Transverse colon (tissue), 4 donors: Measurements from ENCODE around the gene LSM12.

ENCODE experiments used
- POLR2A ChIP-seq: fragments of 450-650 bp; IDR thresholded peaks from one replicate; pipeline ENCODE4 v1.6.1; 2016; ENCODE audit warnings: antibody characterized with exemption, mild to moderate bottlenecking, moderate library complexity
- POLR2AphosphoS5 ChIP-seq, 3 donors: sonication (generic); formaldehyde crosslinking; IDR thresholded peaks; one replicate each; pipeline ENCODE4 v1.6.1; 2016; ENCODE audit warnings: antibody characterized with exemption in 3 of 3
- TF ChIP-seq, protein P1 (sequence below), 5 experiments: fragments of 200-600 bp in 3 of 5; fragments of 450-650 bp in 2 of 5; sonication (generic) in 3 of 5; IDR thresholded peaks; 1 replicate in 2 of 5; 2 replicates in 3 of 5; pipeline ENCODE4 v1.5.1; 2016 to 2017; ENCODE audit warnings: antibody characterized with exemption in 5 of 5, inconsistent platforms in 3 of 5, mild to moderate bottlenecking in 2 of 5, moderate library complexity in 1 of 5

GRCh38 chr17:44112284-44113280 lies 46.1 kb upstream of the LSM12 start:
- TF ChIP-seq, protein P1, sequence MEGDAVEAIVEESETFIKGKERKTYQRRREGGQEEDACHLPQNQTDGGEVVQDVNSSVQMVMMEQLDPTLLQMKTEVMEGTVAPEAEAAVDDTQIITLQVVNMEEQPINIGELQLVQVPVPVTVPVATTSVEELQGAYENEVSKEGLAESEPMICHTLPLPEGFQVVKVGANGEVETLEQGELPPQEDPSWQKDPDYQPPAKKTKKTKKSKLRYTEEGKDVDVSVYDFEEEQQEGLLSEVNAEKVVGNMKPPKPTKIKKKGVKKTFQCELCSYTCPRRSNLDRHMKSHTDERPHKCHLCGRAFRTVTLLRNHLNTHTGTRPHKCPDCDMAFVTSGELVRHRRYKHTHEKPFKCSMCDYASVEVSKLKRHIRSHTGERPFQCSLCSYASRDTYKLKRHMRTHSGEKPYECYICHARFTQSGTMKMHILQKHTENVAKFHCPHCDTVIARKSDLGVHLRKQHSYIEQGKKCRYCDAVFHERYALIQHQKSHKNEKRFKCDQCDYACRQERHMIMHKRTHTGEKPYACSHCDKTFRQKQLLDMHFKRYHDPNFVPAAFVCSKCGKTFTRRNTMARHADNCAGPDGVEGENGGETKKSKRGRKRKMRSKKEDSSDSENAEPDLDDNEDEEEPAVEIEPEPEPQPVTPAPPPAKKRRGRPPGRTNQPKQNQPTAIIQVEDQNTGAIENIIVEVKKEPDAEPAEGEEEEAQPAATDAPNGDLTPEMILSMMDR (IDR thresholded peaks at IDR 0.05): no peak
- TF ChIP-seq POLR2AphosphoS5 (IDR thresholded peaks at IDR 0.05): no peak
- TF ChIP-seq POLR2A: no peak
